ENCODE results near the gene HCN4.

HCN4 gene

DNA sequence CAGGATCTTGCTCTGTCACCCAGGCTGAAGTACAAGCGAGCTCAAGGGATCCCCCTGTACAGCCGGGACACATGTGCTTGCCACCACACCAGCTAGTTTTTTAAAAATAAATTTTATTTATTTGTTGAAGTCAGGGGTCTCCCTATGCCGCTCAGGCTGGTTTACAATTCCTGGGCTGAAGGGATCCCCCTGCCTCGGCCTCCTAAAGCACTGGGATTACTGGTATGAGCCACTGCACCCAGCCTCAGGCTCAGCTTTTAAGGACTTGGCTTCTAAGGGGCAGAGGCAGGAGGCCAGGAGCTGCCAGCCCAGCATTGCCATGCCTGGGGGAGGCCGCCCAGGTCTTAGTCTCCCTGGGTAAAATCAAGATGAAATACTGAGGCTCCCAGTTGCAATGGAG, 37.3 kb downstream of the HCN4 start:
- ChIA-PET POLR2A (no interaction called here), CTCF (no interaction called here)
- DNase-seq (ENCODE audit: low read depth, low spot score), result no peak
- no peak overlapping the region for H3K4me3 ChIP-seq (ENCODE audit: low read depth, low read length)
- TF ChIP-seq, protein P1, sequence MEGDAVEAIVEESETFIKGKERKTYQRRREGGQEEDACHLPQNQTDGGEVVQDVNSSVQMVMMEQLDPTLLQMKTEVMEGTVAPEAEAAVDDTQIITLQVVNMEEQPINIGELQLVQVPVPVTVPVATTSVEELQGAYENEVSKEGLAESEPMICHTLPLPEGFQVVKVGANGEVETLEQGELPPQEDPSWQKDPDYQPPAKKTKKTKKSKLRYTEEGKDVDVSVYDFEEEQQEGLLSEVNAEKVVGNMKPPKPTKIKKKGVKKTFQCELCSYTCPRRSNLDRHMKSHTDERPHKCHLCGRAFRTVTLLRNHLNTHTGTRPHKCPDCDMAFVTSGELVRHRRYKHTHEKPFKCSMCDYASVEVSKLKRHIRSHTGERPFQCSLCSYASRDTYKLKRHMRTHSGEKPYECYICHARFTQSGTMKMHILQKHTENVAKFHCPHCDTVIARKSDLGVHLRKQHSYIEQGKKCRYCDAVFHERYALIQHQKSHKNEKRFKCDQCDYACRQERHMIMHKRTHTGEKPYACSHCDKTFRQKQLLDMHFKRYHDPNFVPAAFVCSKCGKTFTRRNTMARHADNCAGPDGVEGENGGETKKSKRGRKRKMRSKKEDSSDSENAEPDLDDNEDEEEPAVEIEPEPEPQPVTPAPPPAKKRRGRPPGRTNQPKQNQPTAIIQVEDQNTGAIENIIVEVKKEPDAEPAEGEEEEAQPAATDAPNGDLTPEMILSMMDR (IDR thresholded peaks at IDR 0.05; ENCODE audit: insufficient read depth, low read length, missing control alignments), result no peak

DNA sequence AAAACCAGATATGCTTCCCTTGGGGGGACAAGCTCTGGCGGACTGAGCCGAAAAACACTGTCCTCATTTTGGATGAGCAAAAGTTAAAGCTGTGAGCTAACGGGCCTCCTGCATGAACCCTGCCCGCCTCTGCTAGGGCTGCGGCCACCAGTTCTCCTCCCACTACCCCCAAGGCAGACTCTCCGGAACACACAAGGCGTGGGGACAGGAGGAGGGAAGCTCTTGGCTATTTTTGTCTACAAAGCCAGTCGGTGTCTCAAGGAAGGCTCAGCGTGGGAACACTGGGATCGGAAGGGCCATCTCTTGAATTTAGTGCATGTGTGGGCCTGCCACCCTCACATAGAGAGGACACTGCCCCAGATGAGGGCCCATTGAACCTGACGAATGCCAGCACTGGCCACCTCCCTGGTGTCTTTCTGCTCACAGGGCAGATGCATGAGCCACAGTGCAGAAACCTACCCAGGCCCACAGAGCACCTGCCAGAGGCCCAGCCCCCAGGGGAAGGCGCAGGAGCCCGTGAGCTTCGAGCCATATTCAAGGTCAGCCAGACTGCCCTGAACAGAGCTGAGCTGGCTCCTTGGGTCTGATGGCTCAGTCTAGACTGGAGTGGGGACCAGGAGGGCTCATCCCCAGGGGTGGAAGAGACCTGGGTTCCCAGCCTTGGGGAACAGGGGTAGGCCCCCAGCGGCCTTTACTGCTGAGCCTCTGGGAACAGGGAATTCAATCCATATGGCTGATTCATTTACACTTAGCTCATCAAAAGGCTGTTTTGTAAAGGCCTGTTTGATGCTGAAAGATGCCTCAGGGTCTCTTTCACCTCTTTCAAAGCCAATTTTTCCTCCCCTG, 38.3 kb downstream of the HCN4 start:
- H3K4me3 ChIP-seq (ENCODE audit: low read depth, low read length), result no peak overlapping the region
- TF ChIP-seq, protein P1 (IDR thresholded peaks at IDR 0.05; ENCODE audit: insufficient read depth, low read length, missing control alignments), result no peak
- ChIA-PET CTCF (interaction anchor here (1.2 kb wide), 1 partner anchor 16 kb away, joined by 3 read pairs; no protein-coding TSS in a partner anchor), POLR2A (no interaction called here)
- no peak for DNase-seq (ENCODE audit: low read depth, low spot score)

DNA sequence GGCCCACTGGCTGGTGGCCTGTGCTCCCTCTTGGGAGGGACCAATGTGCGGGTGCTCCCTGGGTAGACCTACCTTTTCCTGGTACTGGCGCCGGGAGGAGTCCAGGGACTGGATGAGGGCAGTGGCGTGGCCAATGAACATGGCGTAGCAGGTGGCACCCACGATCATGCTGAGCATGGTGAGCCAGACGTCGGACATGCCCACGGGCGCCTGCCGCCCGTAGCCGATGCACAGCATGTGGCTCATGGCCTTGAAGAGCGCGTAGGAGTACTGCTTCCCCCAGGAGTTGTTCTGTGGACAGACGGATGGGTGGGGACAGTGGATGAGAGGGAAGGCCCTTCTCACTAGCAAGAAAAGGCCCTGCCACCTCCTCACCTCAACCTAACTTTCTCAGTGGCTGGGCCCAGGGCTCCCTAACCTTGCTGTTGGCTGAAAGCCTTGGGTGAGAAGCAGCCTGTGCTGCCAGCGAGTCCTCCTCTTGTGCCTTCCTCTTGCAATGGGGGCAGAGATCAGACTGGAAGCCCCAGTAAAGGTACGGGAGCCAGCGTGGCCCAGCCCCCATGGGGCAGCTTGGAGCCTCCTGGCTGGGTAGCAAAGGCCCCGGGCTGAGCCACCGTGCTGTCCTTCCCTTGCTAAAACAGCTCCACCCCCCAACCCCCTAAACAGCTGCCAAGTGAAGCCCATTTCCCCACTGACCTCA, 39.1 kb downstream of the HCN4 start:
- TF ChIP-seq, protein P1 (IDR thresholded peaks at IDR 0.05; ENCODE audit: insufficient read depth, low read length, missing control alignments), result no peak
- no peak for DNase-seq (ENCODE audit: low read depth, low spot score)
- ChIA-PET POLR2A (no interaction called here), CTCF (interaction anchor here (1.2 kb wide), 1 partner anchor 15 kb away, joined by 3 read pairs; no protein-coding TSS in a partner anchor)
- H3K4me3 ChIP-seq (ENCODE audit: low read depth, low read length), result no peak overlapping the region

DNA sequence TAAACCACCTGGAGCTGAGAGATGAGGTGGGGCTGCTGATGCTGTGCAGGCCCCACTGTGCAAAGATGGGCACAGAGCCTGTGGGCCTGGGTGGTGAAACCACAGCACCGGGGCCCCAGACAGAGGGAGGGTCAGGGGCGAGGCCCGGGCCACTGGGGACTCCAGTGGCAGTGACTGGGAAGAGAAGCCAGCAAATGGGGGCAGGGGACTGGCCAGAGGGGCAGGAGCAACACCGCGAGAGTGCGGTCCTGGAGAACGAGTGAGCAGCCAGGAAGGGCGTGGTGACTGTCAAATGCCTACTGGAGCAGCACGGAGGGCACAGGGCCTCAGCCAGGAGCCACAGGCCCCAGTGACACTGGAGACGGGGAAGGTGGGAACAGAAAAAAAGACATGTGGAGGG, 39.8 kb downstream of the HCN4 start:
- TF ChIP-seq, protein P1 (IDR thresholded peaks at IDR 0.05; ENCODE audit: insufficient read depth, low read length, missing control alignments), result no peak
- POLR2A ChIA-PET, result no interaction called here
- H3K4me3 ChIP-seq (ENCODE audit: low read depth, low read length), result no peak overlapping the region
- DNase-seq (ENCODE audit: low read depth, low spot score), result no peak
- CTCF ChIA-PET, result no interaction called here

DNA sequence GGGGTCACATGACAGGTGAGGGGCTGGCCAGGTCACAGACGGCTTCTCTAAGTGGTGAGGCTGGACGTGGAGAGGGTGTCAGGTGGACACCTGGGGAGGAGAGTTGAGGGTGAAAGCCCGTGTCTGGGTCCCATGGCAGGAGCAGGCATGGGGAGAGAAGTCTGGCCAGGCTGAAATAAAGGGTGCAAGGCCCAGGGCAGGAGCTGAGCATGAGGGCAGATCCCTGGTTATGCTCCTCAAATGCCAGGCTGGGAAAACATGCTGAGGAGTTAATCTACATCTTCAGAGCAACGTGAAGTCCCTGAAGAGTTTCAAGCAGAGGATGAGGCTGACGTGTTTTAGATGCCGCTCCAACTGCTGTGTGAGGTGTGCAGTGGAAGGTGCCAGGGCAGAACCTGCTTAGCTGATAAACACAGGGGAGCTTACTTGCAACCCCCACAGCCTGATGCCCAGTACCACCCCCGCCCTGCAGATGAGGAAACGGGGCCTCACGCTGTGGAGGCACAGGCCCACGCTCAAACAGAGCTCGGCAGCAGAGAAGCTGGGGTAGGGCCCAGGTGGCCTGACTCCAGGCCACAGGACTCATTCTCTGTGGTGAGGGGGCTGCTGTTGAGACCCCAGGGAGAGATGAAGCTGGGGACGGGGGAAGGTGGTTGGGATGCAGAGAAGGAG, 40.5 kb downstream of the HCN4 start:
- TF ChIP-seq, protein P1 (IDR thresholded peaks at IDR 0.05; ENCODE audit: insufficient read depth, low read length, missing control alignments), result no peak
- H3K4me3 ChIP-seq (ENCODE audit: low read depth, low read length), result no peak overlapping the region
- no peak for DNase-seq (ENCODE audit: low read depth, low spot score)
- ChIA-PET POLR2A (no interaction called here), CTCF (no interaction called here)

DNA sequence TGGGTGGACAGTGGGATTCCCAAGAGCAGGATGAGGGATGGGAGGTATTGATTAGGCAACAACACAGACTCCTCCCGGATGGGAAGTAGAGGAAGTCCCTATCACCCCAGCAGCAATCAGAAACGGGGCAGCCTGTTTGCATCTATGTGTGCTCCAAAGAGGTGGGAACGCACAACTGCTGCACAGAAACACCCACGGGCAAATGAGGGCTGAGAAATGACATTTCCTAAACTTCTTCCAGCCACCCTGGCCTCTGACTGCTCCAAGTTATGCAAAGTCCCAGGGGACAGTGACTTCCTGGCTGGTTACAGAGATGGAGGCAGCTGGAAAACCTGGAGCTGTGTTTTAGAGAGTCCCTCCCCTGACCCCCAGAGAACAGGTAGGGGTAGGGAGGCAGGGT, 42.6 kb downstream of the HCN4 start:
- no peak overlapping the region for H3K4me3 ChIP-seq (ENCODE audit: low read depth, low read length)
- POLR2A ChIA-PET, result no interaction called here
- TF ChIP-seq, protein P1 (IDR thresholded peaks at IDR 0.05; ENCODE audit: insufficient read depth, low read length, missing control alignments), result no peak
- CTCF ChIA-PET, result interaction anchor here (1.5 kb wide), 1 partner anchor 20 kb away, joined by 4 read pairs; no protein-coding TSS in a partner anchor
- DNase-seq (ENCODE audit: low read depth, low spot score), result no peak

Data from AG04449 (cell line).